C4-2B (cell line): ENCODE data around the gene FUT8.

Experiments used
- ZFX ChIP-seq: fragments of 450-650 bp; IDR thresholded peaks from 2 replicates; pipeline ENCODE4 v1.6.1; 2017
- TF ChIP-seq, protein P1 (sequence below): fragments of 450-650 bp; conservative IDR thresholded peaks from 2 replicates; pipeline ENCODE4 v1.5.1; 2017; ENCODE audit warnings: mild to moderate bottlenecking

DNA sequence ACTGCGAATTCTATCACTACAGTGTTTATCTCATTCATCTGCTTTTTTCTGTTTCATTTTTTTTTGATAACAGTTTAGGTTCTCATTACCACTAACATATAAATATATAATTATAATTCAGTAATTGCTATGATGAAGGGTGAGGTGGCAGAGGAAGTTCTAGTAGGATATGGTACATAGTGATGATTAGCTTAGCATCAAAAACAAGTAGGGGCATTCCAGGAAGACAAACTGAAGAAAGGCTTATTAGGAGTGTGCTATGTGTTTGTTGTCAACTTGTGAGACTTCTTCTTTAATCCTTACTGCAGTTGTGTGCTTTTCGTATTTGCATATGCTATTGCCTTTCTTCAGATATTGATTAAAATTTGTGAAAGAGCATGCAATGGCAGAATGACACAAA is 20.6 kb downstream of the FUT8 start:
- TF ChIP-seq, protein P1, sequence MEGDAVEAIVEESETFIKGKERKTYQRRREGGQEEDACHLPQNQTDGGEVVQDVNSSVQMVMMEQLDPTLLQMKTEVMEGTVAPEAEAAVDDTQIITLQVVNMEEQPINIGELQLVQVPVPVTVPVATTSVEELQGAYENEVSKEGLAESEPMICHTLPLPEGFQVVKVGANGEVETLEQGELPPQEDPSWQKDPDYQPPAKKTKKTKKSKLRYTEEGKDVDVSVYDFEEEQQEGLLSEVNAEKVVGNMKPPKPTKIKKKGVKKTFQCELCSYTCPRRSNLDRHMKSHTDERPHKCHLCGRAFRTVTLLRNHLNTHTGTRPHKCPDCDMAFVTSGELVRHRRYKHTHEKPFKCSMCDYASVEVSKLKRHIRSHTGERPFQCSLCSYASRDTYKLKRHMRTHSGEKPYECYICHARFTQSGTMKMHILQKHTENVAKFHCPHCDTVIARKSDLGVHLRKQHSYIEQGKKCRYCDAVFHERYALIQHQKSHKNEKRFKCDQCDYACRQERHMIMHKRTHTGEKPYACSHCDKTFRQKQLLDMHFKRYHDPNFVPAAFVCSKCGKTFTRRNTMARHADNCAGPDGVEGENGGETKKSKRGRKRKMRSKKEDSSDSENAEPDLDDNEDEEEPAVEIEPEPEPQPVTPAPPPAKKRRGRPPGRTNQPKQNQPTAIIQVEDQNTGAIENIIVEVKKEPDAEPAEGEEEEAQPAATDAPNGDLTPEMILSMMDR, result no peak
- no peak for TF ChIP-seq ZFX
